CD14-positive monocyte (primary cell): Measurements from ENCODE around the gene PKNOX2. TPM values are rescaled to one million over a fixed set of nuclear protein-coding genes. Genes with fewer than 3 reads are reported as not detected.

Source experiments
- DNase-seq, 3 donors: peaks; one replicate each; pipeline ENCODE4 v3.0.0-alpha.2; 2011 to 2022
- H2AFZ ChIP-seq: 2 replicates; pipeline ENCODE4 v1.6.0; 2012; ENCODE audit warnings: mild to moderate bottlenecking, low read depth, low read length, inconsistent platforms; ENCODE audit not compliant: insufficient read depth, poor library complexity, severe bottlenecking
- H3K27ac ChIP-seq, 2 donors: 1 replicate in 1 of 2; 2 replicates in 1 of 2; pipeline ENCODE4 v1.5.1; 2012 to 2013; ENCODE audit warnings: low read length in 2 of 2, control low read depth in 1 of 2, inconsistent platforms in 1 of 2, low read depth in 1 of 2, mild to moderate bottlenecking in 1 of 2
- H3K27me3 ChIP-seq, 2 donors: one replicate each; pipeline versions ENCODE4 v1.6.0 to v1.6.1; 2011 to 2013; ENCODE audit warnings: low read length in 2 of 2; ENCODE audit not compliant: control insufficient read depth in 2 of 2, insufficient read depth in 2 of 2
- H3K36me3 ChIP-seq, 2 donors: replicated peaks in 1 of 2; 1 replicate in 1 of 2; 2 replicates in 1 of 2; pipeline versions ENCODE4 v1.5.1 to v1.6.1; 2012 to 2013; ENCODE audit warnings: low read length in 2 of 2, control low read depth in 1 of 2, inconsistent platforms in 1 of 2, mild to moderate bottlenecking in 1 of 2; ENCODE audit not compliant: insufficient read depth in 2 of 2, control insufficient read depth in 1 of 2
- H3K4me1 ChIP-seq, 2 donors: 1 replicate in 1 of 2; 2 replicates in 1 of 2; pipeline versions ENCODE4 v1.5.1 to v1.6.1; 2012 to 2013; ENCODE audit warnings: low read length in 2 of 2, control low read depth in 1 of 2, inconsistent platforms in 1 of 2, mild to moderate bottlenecking in 1 of 2, moderate library complexity in 1 of 2; ENCODE audit not compliant: insufficient read depth in 2 of 2, control insufficient read depth in 1 of 2
- H3K4me2 ChIP-seq: replicated peaks from 2 replicates; pipeline ENCODE3; 2012; ENCODE audit warnings: low read length, moderate library complexity, mild to moderate bottlenecking; ENCODE audit not compliant: poor library complexity, severe bottlenecking; ENCODE audit errors: extremely low read depth
- H3K4me3 ChIP-seq, 3 experiments: fragments of 200-600 bp in 1 of 3; sonication (generic) in 1 of 3; replicated peaks in 1 of 3; 1 replicate in 2 of 3; 2 replicates in 1 of 3; pipeline ENCODE4 v1.5.1; 2011 to 2013; ENCODE audit warnings: low read length in 3 of 3, mild to moderate bottlenecking in 3 of 3, control low read depth in 2 of 3, low read depth in 2 of 3, inconsistent platforms in 1 of 3, moderate library complexity in 1 of 3
- H3K79me2 ChIP-seq: 2 replicates; pipeline ENCODE4 v1.6.0; 2012; ENCODE audit warnings: mild to moderate bottlenecking, control low read depth, inconsistent platforms, low read length, moderate library complexity; ENCODE audit not compliant: insufficient read depth
- H3K9ac ChIP-seq: 2 replicates; pipeline ENCODE4 v1.6.0; 2017; ENCODE audit warnings: low read length, mild to moderate bottlenecking; ENCODE audit not compliant: insufficient read depth, poor library complexity, severe bottlenecking
- H3K9me3 ChIP-seq, 2 donors: replicated peaks in 1 of 2; 1 replicate in 1 of 2; 2 replicates in 1 of 2; pipeline versions ENCODE4 v1.5.1 to v1.6.1; 2012 to 2013; ENCODE audit warnings: low read length in 2 of 2, control low read depth in 1 of 2; ENCODE audit not compliant: control insufficient read depth in 1 of 2, insufficient read depth in 1 of 2
- H4K20me1 ChIP-seq: 2 replicates; pipeline ENCODE4 v1.6.0; 2012; ENCODE audit warnings: mild to moderate bottlenecking, low read length, control low read depth, moderate library complexity; ENCODE audit not compliant: insufficient read depth
- H3K27ac Mint-ChIP-seq, 7 donors: one replicate each; pipeline ENCODE4 v1.8.0; 2020; ENCODE audit warnings: mild to moderate bottlenecking in 7 of 7, mixed read lengths in 7 of 7, moderate library complexity in 6 of 7, inconsistent platforms in 2 of 7
- H3K27me3 Mint-ChIP-seq, 3 donors: one replicate each; pipeline ENCODE4 v1.8.0; 2021 to 2022; ENCODE audit warnings: low read depth in 3 of 3, mild to moderate bottlenecking in 3 of 3, mixed read lengths in 3 of 3, moderate library complexity in 3 of 3, inconsistent platforms in 1 of 3
- H3K36me3 Mint-ChIP-seq, 2 donors: one replicate each; pipeline ENCODE4 v1.8.0; 2020; ENCODE audit warnings: mixed read lengths in 2 of 2, inconsistent platforms in 1 of 2, mild to moderate bottlenecking in 1 of 2
- H3K4me1 Mint-ChIP-seq: one replicate; pipeline ENCODE4 v1.8.0; 2020; ENCODE audit warnings: mild to moderate bottlenecking, mixed read lengths
- H3K4me3 Mint-ChIP-seq, 2 donors: one replicate each; pipeline ENCODE4 v1.8.0; 2020; ENCODE audit warnings: mild to moderate bottlenecking in 2 of 2, mixed read lengths in 2 of 2, moderate library complexity in 1 of 2
- H3K9me3 Mint-ChIP-seq, 7 donors: one replicate each; pipeline ENCODE4 v1.8.0; 2020 to 2022; ENCODE audit warnings: mixed read lengths in 7 of 7, mild to moderate bottlenecking in 6 of 7, moderate library complexity in 6 of 7, inconsistent platforms in 2 of 7
- WGBS: methylation state at CpG from one replicate; pipeline ENCODE4 v1.1.5; 2013; ENCODE audit warnings: missing lambda C conversion rate; ENCODE audit not compliant: insufficient coverage; 5-methylcytosine and 5-hydroxymethylcytosine counted together
- intact Hi-C, 2 donors: fragments of 100-400 bp; cut with micrococcal nuclease; formaldehyde crosslinking; loops; one replicate each; pipeline versions ENCODE4 v1.15.0 to v1.15.1; 2023
- polyA plus RNA-seq, 3 donors: library from polyadenylated mRNA; depleted of rRNA in 1 of 3; unstranded in 2 of 3; stranded (reverse) in 1 of 3; fragments of 300-500 nt in 2 of 3; fragments of >200 nt in 1 of 3; fragmentation: Illumina TruSeq in 2 of 3; gene quantifications; 1 replicate in 2 of 3; 2 replicates in 1 of 3; pipeline ENCODE4 v1.2.3, GENCODE V29; 2012 to 2021
- TF ChIP-seq, protein P1 (sequence below): fragments of 200-600 bp; IDR thresholded peaks from one replicate; pipeline ENCODE4 v1.8.0; 2022; ENCODE audit warnings: antibody characterized with exemption, mild to moderate bottlenecking

Gene PKNOX2
- polyA plus RNA-seq, 3 donors = not detected

- no peaks in the 10 kb centered on the region for H3K36me3 ChIP-seq
- H3K9ac ChIP-seq = no peak overlapping the region
- H3K27me3 Mint-ChIP-seq = peaks cover 0 to 12% (median 5%) of the 10 kb centered on the region in 3 donors
- no peaks in the 10 kb centered on the region for H4K20me1 ChIP-seq
- no peak for DNase-seq
- no peak overlapping the region for H3K4me3 ChIP-seq
- TF ChIP-seq, protein P1, sequence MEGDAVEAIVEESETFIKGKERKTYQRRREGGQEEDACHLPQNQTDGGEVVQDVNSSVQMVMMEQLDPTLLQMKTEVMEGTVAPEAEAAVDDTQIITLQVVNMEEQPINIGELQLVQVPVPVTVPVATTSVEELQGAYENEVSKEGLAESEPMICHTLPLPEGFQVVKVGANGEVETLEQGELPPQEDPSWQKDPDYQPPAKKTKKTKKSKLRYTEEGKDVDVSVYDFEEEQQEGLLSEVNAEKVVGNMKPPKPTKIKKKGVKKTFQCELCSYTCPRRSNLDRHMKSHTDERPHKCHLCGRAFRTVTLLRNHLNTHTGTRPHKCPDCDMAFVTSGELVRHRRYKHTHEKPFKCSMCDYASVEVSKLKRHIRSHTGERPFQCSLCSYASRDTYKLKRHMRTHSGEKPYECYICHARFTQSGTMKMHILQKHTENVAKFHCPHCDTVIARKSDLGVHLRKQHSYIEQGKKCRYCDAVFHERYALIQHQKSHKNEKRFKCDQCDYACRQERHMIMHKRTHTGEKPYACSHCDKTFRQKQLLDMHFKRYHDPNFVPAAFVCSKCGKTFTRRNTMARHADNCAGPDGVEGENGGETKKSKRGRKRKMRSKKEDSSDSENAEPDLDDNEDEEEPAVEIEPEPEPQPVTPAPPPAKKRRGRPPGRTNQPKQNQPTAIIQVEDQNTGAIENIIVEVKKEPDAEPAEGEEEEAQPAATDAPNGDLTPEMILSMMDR = no peak
- H2AFZ ChIP-seq = no peak overlapping the region
- H3K79me2 ChIP-seq = no peaks in the 10 kb centered on the region
- no peak overlapping the region for H3K4me2 ChIP-seq
- no peak overlapping the region for H3K4me3 Mint-ChIP-seq
- WGBS = no CpG with 5 or more reads among the region's 1 CpG
- H3K27ac Mint-ChIP-seq = no peak overlapping the region
- H3K4me1 ChIP-seq = no peaks in the 10 kb centered on the region
- H3K4me1 Mint-ChIP-seq = no peaks in the 10 kb centered on the region
- no peaks in the 10 kb centered on the region for H3K9me3 ChIP-seq
- H3K27ac ChIP-seq = no peak overlapping the region
- H3K36me3 Mint-ChIP-seq = no peaks in the 10 kb centered on the region
- no peaks in the 10 kb centered on the region for H3K9me3 Mint-ChIP-seq
- intact Hi-C loops = no loop called here
- H3K27me3 ChIP-seq = no peaks in the 10 kb centered on the region
These were observed 43.4 kb downstream of the PKNOX2 start for GRCh38 chr11:125207866-125208425.

DNA sequence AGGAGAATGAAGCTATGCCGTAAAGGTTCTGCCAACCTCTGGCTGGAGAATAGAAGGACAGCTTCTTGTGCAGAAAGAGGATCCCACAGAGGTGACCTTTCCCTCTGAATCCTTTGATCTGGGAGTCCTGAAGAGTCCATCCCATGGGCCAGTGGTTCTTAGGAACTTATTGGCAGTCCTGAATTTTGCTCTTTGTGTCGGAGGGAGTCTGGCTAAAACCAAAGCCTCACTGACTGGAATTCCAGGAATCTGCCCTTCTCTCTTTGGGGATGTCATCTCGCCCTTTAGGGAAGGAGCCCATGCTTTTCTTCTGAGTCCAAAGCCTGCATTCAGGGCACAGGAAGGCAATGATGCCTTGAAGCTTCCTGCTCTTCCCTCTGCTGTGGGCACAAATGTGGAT is 45.5 kb downstream of the PKNOX2 start:
- WGBS = 85% methylated on average over 3 of the region's 3 CpGs
- Histone ChIP-seq H3K79me2 (no peaks in the 10 kb centered on the region), H3K9me3 (no peaks in the 10 kb centered on the region), H3K27me3 (no peaks in the 10 kb centered on the region), H3K4me3 (no peak overlapping the region), H3K4me2 (no peak overlapping the region), H4K20me1 (no peaks in the 10 kb centered on the region), H3K4me1 (no peaks in the 10 kb centered on the region), H3K9ac (no peak overlapping the region), H2AFZ (no peak overlapping the region), H3K27ac (no peak overlapping the region), H3K36me3 (no peaks in the 10 kb centered on the region)
- Mint-ChIP-seq H3K4me1 (no peaks in the 10 kb centered on the region), H3K9me3 (no peaks in the 10 kb centered on the region), H3K27me3 (peaks cover 0 to 16% (median 6%) of the 10 kb centered on the region in 3 donors), H3K4me3 (no peak overlapping the region), H3K27ac (no peak overlapping the region), H3K36me3 (no peaks in the 10 kb centered on the region)
- intact Hi-C loops = no loop called here
- no peak for DNase-seq
- TF ChIP-seq, protein P1 = no peak
